Measurements from ENCODE around the gene USP20. TPM values are rescaled to one million over a fixed set of nuclear protein-coding genes. Genes with fewer than 3 reads are reported as not detected.

The USP20 gene
- total RNA-seq, 1 donor from 2014 or later, result 39.2 TPM

DNA sequence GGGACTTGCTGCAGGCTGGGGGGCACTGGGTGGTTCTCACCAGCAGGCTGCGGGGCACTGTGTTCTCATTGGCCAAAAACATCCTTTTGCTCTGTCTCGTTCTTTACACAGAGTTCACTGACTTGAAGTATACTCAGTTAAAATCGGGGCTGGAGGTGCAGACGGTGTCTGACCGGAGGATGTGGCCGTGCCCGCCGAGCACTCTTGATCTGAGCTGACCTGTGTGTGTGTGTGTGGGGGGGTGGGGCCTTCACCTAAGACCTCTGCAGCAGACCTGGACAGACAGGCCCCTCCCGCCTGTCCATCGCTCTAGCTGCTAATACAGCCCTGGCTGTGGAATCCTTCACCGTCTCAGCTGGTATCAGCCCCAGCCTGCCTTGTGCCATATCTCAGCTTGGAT, 25.1 kb upstream of the USP20 start:
- Mint-ChIP-seq H3K4me1 (ENCODE audit: unreplicated experiment) (peaks cover 11% of the 10 kb centered on the region), H3K36me3 (peaks cover 20% of the 10 kb centered on the region), H3K27ac (no peak overlapping the region), H3K27me3 (no peaks in the 10 kb centered on the region), H3K4me3 (no peak overlapping the region), H3K9me3 (no peaks in the 10 kb centered on the region)
- no peak for DNase-seq (ENCODE audit: extremely low spot score, unreplicated experiment)
- TF ChIP-seq, protein P1, sequence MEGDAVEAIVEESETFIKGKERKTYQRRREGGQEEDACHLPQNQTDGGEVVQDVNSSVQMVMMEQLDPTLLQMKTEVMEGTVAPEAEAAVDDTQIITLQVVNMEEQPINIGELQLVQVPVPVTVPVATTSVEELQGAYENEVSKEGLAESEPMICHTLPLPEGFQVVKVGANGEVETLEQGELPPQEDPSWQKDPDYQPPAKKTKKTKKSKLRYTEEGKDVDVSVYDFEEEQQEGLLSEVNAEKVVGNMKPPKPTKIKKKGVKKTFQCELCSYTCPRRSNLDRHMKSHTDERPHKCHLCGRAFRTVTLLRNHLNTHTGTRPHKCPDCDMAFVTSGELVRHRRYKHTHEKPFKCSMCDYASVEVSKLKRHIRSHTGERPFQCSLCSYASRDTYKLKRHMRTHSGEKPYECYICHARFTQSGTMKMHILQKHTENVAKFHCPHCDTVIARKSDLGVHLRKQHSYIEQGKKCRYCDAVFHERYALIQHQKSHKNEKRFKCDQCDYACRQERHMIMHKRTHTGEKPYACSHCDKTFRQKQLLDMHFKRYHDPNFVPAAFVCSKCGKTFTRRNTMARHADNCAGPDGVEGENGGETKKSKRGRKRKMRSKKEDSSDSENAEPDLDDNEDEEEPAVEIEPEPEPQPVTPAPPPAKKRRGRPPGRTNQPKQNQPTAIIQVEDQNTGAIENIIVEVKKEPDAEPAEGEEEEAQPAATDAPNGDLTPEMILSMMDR (conservative IDR thresholded peaks at IDR 0.05), result no peak

GRCh38 chr9:129810788-129811187, 24.5 kb upstream of the USP20 start:
- TF ChIP-seq, protein P1 (conservative IDR thresholded peaks at IDR 0.05), result no peak
- DNase-seq (ENCODE audit: extremely low spot score, unreplicated experiment), result no peak
- no peak overlapping the region for H3K27ac Mint-ChIP-seq
- peaks cover 22% of the 10 kb centered on the region for H3K36me3 Mint-ChIP-seq
- no peak overlapping the region for H3K4me3 Mint-ChIP-seq
- H3K9me3 Mint-ChIP-seq, result no peaks in the 10 kb centered on the region
- peaks cover 11% of the 10 kb centered on the region for H3K4me1 Mint-ChIP-seq (ENCODE audit: unreplicated experiment)
- no peaks in the 10 kb centered on the region for H3K27me3 Mint-ChIP-seq

GRCh38 chr9:129811967-129812363, 23.3 kb upstream of the USP20 start:
- peaks cover 19% of the 10 kb centered on the region for H3K36me3 Mint-ChIP-seq
- peaks cover 4% of the 10 kb centered on the region for H3K4me1 Mint-ChIP-seq (ENCODE audit: unreplicated experiment)

DNA sequence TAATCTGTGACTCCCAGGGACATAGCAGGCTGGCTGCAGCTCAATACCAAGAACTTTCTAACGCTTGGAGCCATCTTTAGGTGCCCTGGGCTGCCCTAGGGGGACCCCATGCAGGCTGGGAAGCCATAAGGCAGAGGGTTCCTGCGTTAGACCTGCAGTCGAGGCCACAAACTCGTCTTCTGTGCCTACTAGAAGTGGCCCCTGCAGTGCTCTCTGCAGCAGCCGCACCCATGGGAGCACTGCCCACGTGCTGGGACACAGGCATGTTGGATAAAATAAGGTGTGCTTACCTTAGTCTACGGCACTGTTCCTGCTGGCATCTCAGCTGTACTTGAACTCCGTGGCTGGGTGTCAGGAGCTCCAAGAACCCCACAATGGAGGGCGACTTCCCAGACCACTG, 22.9 kb upstream of the USP20 start:
- no peak overlapping the region for H3K27ac Mint-ChIP-seq

More at GRCh38 chr9:129811967-129812363, 23.3 kb upstream of the USP20 start:
- Mint-ChIP-seq H3K9me3 (no peaks in the 10 kb centered on the region), H3K4me3 (no peak overlapping the region), H3K27ac (no peak overlapping the region), H3K27me3 (no peaks in the 10 kb centered on the region)
- no peak for DNase-seq (ENCODE audit: extremely low spot score, unreplicated experiment)
- TF ChIP-seq, protein P1 (conservative IDR thresholded peaks at IDR 0.05), result no peak

GRCh38 chr9:129813661-129814060, 21.6 kb upstream of the USP20 start:
- H3K9me3 Mint-ChIP-seq, result no peaks in the 10 kb centered on the region
- H3K4me1 Mint-ChIP-seq (ENCODE audit: unreplicated experiment), result peaks cover 4% of the 10 kb centered on the region
- no peak overlapping the region for H3K27ac Mint-ChIP-seq
- DNase-seq (ENCODE audit: extremely low spot score, unreplicated experiment), result no peak
- H3K27me3 Mint-ChIP-seq, result no peaks in the 10 kb centered on the region
- TF ChIP-seq, protein P1 (conservative IDR thresholded peaks at IDR 0.05), result no peak
- peaks cover 18% of the 10 kb centered on the region for H3K36me3 Mint-ChIP-seq
- no peak overlapping the region for H3K4me3 Mint-ChIP-seq

More for the DNA sequence above, 22.9 kb upstream of the USP20 start:
- DNase-seq (ENCODE audit: extremely low spot score, unreplicated experiment), result no peak
- Mint-ChIP-seq H3K9me3 (no peaks in the 10 kb centered on the region), H3K27me3 (no peaks in the 10 kb centered on the region), H3K36me3 (peaks cover 15% of the 10 kb centered on the region), H3K4me3 (no peak overlapping the region), H3K4me1 (ENCODE audit: unreplicated experiment) (peaks cover 4% of the 10 kb centered on the region)
- TF ChIP-seq, protein P1 (conservative IDR thresholded peaks at IDR 0.05), result no peak
